Fibroblast of skin of abdomen (primary cell): ENCODE measurements around the gene TMEM89.

Experiments used
- DNase-seq: peaks from one replicate; pipeline ENCODE4 v3.0.0-alpha.2; 2013

The TMEM89 gene

GRCh38 chr3:48609088-48610005, 12.2 kb downstream of the TMEM89 start, which contains the start of gene UQCRC1:
Gene UQCRC1, minus strand, starts transcription at chr3:48609646. Its CDS starts 26 bp downstream, at chr3:48609620.
- peak; percentile 90 for DNase-seq

DNA sequence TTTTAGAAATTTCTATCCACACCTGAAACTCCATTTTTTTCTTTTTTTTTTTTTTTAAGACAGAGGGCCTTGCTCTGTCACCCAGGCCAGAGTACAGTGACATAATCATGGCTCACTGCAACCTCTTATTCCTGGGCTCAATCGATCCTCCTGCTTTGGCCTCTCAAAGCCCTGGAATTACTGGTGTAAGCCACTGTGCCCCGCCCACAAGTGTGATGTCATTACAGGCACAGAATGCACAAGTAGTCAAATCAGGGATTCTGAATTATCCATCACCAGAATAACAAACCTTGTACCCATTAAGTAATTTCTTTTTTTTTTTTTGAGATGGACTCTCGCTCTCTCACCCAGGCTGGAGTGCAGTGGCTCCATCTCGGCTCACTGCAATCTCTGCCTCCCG, 14.1 kb downstream of the TMEM89 start:
- no peak for DNase-seq

- DNase-seq = no peak
Observed at GRCh38 chr3:48601622-48601994, 20.0 kb downstream of the TMEM89 start.

- DNase-seq = no peak
Observed at GRCh38 chr3:48600711-48601621, 20.6 kb downstream of the TMEM89 start.

DNA sequence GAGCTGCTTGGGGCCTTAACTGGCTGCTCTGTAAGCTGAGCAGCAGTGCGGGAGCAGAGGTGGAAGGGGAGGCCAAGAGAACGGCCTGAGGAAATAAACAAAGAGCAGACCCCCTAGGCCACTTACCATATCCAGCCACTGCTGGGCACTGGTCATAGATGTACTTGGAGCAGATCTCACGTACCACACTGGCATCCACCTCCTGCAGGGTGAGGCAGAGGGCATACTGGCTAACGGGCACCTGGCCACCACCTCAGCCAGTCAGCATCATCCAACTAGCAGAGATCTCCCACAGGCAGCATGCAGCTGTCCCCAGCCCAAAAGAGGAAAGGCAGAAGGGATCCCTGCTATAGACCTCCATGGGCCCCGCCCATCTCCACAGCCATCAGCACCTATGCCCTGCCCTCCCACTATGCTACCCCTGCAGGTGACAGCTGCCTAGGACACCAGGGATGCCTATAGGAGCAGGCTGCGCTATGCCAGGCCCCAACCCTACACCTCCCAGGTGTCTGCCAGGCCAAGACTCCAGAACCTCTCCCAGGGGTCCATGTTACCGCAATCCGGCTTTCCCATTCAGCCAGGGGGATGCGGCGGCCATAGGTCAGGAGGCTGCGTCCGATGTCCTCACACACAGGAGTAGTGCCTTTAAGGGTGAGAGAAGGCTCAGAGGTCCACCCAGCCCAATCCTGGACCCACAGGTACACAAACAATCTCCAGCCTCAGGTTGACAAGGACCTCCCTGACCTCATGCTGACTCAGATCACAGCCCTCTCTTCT, 21.9 kb downstream of the TMEM89 start:
- no peak for DNase-seq

DNA sequence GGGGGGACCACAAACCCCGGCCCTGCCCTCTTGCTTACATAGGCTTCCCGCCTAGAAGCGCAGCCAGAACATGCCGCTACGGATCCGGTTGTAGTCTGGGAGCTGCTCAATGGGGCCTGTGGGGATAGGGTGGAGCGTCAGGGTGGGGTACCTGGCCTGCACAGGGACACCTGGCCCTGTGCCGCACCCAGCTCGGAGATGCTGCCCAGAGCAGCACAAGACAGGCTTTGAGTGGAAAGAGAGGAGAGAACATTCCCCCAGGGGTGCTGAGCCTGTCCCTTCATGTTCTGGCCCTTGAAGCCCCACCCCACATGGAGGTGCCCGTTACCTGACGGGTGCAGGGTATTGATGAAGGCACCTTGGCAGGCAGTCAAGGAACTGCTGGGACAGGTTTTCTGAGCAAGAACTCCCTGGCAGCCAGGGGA, 22.5 kb downstream of the TMEM89 start:
- no peak for DNase-seq

DNA sequence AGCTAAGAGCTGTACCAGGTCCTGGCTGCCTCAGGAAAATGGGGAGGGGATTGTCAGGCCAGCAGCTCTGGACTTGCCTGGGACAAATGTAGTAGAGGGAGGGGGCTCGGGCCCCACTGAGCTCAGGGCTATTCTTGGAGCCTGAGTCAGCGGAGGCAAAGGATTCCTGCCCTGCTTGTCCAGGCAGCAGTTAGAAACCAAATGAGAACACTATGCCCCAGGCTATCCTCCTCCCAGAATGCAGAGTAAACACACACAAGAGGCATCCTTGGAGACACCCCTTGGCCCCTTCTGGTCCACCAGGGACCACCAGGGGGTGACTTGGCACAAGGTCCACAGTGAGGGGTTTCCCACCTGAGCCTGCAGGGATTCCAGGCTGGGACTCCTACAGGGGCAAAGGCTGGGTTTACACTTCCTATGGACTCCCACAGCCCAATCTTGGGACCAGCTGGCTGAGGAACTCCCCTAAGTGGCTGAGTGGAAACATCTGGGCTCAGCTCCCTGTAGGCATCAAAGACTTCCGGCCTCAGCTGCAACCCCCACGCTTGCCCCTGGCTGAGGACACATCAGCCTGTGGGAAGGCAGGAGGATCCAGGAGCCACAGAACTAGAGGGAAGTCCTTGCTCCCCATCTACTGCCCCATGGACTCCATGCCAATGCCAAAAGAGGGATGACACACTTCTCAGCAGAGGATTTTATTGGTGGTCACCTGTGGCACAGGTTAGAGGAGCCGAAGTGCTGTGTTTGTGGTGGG, 23.1 kb downstream of the TMEM89 start:
- DNase-seq = peak; percentile 91

GRCh38 chr3:48597408-48597800, 24.2 kb downstream of the TMEM89 start:
- no peak for DNase-seq

DNA sequence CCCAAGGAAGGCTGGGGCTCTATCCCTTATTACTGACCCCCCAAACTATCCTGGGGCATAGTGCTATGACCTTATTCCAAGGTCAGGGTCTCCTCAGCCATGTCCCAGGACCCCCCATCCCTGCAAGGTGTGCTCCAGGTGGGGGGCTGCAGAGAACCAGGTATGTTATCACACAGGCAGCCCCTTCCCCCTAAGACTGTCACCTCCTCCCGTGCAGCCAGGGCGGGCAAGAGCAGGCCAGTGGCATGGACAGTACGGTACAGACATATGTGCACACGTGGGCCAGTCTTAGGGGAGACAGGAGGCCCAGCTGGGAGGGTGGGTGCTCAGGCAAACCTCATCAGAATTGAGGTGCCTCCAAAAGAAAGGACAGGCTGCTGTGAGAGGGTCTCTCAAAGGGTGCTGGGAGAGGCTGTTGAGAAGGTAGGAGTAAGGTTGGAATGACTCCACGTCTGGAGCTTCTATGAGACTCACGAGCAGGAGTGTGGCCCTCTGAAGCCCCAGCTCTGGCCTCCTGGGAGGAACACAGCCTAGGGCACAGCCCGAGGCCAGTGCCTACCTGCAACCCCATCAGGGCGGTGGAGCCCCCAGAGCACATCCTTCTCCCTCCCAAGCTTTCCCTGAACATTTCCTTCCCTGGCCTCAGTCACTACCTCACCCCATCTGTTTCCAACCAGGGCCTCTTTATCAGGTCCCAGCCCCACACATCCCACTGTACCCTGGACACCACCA, 24.7 kb downstream of the TMEM89 start:
- DNase-seq = no peak

DNA sequence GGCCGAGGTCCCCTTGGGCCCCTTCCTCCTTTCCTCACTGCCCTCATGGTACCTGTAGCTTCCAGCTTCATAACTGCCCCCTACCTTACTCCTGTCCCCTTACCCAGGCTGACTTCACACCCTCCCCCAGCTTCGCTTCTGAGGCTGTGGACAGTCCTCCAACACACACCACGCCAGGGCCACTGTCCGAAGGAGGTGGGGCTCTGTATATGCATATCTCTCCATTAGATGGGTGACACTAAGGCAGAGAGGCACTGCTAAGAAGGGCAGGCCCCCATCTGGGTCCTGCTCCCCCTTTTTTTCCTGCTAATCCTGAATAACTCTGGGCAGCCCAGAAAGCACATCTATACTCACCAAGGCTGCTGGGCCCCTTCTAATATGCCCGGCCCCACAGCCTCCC, 25.4 kb downstream of the TMEM89 start:
- DNase-seq = no peak

- DNase-seq = peak; percentile 91
Observed at GRCh38 chr3:48595526-48596121, 25.9 kb downstream of the TMEM89 start.

- no peak for DNase-seq
Observed at GRCh38 chr3:48595075-48595525, 26.5 kb downstream of the TMEM89 start, which contains the start of gene COL7A1. Gene COL7A1, minus strand, starts transcription at chr3:48595329. Its CDS starts 170 bp downstream, at chr3:48595159.

- DNase-seq = no peak
Observed at GRCh38 chr3:48594417-48595049, 27.0 kb downstream of the TMEM89 start.

DNA sequence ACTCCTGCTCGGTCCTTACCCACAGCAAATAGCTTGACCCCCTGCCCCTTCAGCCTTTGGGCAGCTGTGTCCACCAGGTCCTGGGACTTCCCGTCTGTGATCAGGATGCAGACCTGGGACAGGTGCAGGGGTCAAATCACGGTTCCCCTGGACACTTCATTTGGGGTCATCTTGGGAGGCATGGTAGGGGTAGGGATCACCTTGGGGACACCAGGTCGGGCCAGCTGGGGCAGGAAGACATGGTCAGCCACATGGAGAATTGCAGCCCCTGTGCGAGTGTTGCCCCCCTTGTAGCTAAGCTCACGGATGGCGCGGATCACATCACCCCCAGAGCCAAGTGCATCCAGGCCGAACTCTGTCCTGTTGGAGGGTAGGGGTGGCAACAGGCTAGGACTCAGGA, 28.2 kb downstream of the TMEM89 start:
- no peak for DNase-seq

GRCh38 chr3:48592519-48593087, 29.0 kb downstream of the TMEM89 start:
- no peak for DNase-seq

DNA sequence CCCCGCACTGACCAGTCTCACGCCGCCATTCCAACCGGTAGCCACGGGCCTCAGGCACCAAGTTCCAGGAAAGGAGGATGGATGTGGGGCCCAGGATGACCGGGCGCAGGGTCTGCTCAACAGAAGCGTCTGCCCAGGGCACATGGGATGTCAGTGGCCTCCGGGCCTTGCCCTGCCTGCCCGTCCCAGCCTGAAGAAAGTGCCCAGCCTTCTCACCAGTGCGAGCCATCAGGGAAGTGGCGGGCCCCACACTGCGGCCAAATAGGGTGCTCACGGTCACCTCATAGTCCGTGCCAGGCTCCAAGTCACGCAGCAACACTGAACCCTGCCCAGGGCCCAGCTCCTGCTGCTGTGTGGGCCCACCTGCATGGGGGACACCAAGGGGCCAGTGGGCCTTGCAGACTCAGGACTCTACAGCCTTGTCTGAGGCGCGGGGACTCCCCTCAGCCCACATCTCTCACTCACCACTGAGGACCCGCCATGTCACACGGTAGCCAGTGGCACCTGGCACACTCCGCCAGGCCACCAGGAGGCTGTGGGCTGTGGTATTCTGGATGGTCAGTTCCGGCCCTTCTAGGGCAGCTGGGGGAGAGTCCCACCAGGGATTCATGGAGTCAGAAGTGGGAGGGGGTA, 29.6 kb downstream of the TMEM89 start:
- DNase-seq = no peak

GRCh38 chr3:48591436-48591835, 30.1 kb downstream of the TMEM89 start:
- DNase-seq = no peak

- DNase-seq = no peak
Observed at GRCh38 chr3:48588230-48588629, 33.3 kb downstream of the TMEM89 start.

DNA sequence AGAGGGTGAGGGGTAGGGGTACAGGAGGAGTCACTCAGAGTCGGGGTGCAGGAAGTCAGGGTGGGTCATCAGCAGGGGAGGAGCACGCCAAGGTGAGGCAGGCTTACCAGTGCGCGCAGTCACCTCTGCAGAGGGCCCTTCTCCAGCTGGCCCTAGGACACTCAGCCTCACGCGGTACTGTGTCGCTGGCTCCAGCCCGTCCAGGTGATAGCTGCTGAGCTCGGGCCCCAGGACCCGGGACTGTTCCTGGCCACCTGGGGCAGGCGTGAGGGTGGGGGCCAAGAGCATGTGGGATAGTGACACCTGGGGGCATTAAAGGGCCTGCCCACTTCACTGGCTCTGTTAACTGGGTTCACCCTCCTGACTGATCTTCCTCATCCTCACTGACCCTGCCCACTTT, 33.9 kb downstream of the TMEM89 start:
- no peak for DNase-seq
